HG03520 (cell line): ENCODE measurements around the gene ANKLE2.

Experiments
- ATAC-seq: cut with Tn5 transposase; IDR thresholded peaks from one replicate; pipeline ENCODE4 v1.9.1; 2021; ENCODE audit warnings: mild to moderate bottlenecking, moderate library complexity; ENCODE audit not compliant: unreplicated experiment

Gene ANKLE2

DNA sequence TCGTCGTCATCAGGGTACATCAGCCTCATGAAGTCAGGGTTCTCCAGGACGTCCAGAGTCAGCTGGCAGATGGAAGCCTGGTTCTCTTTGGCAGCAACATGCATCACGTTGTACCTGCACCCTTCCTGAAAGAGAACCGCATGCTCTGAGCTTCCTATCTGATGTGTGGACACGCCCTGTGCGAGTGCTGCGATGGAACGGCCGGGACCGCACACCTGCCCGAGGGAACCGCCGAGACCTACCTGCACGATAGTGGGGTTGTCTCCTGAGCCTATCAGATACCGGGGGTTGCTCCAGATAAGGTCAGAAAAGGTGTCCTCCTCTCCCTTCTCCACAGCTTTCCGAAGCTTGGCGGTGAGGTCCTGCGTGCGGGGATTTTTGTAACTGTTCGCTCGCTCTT lies 13.7 kb downstream of the ANKLE2 start:
- no peak for ATAC-seq

DNA sequence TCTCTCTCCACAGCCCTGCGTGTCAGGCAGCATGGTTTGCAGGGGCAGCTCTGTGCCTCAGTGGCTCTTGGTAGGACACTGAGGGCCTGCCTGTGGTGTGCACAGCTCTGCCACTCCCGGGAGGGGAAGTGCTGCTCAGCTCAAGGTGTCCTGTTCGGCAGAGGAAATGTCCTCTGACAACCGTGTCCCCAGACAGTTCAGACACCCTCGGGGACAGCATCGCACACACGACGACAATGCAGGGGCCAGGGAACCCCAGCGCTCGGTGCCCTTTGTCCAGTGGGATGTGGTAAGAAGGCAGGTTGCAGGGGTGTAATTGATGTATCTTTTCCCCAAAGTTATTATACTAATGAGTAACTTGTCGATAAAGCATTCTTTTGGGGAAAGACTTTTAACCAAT lies 14.2 kb downstream of the ANKLE2 start:
- no peak for ATAC-seq

DNA sequence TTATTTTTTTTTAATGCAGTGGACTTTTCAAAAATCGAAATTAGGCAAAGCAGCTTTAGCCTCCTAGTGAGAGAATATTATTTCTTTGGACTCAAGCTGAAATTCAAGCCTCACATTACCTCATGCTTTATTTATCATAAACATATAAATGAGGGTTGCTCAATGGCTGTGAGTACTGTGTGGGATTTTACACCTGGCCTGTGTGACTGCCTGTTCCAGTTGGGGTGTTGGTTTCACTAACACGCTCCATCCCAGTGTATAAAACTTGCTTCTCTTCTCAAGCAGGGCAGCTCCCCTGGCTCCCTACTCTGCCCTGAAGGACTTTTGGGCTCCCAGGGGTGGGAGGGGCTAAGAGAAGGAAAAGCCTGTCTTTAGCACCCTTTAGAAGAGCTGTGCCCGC lies 15.0 kb downstream of the ANKLE2 start:
- no peak for ATAC-seq

DNA sequence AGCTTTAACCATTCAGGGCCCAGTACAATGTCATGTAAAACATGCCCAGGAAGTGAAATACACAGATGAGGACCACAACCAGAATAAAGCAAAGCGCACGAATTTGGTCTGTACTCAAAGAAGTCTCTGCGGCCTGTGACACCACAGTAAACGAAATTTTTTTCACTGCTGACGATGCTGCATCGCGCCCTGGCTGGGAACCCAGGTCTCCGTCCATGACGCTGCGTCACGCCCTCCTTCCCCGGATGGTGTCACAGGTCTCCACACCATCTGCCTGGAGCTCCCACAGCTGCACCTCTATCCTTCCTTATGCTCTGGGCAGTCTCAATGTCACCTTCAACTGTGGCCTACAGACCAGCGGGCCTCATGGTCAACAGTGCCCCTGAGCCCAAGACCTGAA lies 17.8 kb downstream of the ANKLE2 start:
- no peak for ATAC-seq

DNA sequence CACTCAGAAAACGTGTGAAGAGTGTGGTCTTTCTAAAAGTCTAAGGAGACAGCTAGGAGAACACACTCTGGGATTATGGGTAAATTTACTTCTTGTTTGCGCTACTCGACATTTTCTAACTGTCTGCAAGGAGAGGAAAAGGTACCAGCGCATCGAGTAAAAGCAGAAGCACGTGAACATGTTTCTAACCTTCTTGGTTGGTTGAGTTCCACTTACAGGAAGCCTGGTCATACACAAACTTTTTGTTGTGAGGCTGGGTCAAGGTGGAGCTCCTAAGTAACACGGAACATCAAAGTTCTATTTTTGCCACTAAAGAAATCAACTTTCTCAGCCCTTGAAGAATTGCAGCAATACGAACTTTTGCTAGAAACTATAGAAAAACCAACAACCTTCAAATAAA lies 20.0 kb downstream of the ANKLE2 start:
- no peak for ATAC-seq

DNA sequence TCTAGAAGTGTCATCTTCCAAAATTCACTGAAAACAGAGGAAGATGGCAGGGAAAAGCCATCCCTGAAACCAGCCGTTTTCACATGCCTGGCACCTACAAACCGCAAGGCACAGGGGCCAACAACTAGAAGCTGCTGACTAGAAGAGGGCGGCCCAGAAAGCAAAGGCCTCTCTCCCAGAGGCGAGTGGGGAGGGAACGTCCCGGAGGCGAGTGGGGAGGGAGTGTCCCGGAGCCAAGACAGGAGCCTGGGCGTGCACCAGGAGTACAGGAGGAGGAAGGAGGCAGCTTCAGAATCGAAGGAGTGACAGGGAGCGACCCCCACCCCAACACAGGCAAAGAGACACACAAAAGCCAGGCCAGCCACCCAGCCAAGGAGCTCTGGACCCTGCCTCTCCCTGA lies 21.0 kb downstream of the ANKLE2 start:
- no peak for ATAC-seq

DNA sequence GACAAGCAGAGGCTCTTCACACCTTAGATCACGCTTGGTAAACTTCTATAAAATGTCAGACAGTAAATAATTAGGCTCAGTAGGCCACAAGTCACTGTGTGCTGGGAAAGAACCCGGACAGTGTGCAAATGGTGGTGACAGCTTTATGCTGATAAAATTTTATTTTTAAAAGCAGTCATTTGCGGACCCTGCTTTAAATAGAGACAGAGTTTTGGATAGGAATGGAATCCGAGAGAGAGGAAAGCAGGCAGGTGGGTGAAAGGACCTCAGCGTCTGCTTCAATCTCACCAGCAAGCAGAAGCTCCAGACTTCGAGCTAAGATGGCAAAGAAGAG lies 21.4 kb downstream of the ANKLE2 start:
- ATAC-seq, result no peak

DNA sequence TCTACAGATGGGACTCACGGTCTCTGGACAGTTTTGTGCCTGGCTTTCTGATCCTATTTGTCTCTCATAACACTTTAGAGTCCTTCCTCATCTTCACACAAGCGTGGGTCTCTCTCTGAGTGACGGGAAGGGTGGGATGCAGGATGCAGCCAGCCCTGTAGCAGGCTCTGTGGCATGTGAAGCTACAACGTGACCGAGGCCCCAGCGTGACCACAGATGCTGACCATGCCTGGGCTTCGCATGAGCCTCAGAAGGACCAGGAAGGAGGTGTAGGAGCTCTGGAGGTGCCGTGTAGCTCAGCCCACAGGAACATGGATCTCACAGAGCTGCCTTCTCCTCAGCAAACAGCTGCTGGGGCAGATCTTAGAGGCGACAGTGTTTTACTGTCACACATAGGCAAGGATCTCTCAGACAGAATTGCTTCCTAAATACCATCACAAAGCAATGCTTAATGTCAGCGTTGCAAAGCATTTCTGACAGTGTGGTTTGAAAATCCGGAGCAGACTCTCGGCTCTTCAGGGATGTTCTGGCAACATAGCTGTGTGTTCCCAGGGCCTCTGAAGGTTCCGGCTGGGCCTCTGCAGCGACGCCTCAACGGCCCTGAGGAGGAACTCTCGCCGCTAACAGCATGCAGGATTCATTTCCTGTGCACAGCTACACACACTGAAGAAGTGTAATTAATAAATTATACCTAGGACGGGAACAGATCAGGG lies 21.9 kb downstream of the ANKLE2 start:
- ATAC-seq, result no peak

DNA sequence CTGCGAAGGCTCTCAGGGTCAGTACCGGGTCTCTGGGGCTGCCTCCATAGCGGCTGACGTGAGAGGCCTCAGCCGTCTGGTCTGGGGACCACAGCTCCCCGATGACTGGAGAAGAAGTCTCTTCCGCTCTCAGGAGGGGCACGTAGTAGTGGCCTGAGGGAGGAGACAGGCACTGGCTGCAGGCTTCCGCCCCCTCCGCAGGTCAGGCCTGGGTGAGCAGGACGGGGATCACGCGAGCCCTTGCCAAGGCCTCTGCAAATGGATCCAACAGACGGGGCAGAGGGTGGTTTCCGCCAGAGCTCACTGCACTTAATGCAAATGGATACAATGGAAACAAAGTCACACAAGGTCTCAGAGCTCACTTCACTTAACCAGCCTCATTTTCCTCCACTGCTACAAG lies 24.7 kb downstream of the ANKLE2 start:
- no peak for ATAC-seq

DNA sequence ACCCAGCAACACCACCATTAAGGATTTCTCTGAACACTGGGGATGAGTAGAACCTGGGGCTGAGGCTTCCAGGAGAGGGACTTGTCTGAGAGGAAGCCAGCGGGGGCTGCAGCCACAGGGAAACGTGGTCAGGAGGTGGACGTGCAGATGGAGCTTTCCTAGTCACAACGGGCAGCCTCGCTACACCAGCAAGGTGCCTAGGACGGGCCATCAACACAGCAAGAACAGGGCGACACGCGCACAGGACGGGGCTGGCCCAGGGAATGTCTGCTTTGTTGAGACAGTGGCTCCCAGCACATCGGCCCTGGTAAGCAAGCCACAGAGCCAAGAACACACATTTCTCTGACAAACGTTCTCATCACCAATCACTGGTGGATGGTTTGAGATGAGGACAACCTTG lies 25.3 kb downstream of the ANKLE2 start:
- no peak for ATAC-seq

DNA sequence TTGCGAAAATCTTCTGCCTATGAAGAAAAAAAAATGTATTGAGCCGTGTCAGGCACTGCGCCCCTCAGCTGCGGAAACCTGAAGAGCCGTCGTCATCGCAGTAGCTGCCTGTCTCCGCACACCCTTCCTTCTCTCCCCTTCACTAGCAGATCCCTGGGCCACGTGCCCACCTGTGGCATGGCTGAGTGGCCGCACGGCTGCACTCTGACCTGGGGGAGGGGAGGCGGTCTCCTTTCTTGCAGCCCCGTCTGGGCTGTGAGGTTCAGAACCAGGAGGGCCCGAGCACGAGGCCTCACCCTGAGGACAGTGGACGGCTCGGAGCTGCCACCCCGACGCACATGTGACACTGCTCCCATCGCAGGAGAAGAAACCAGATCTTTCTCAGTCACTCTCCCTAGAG lies 26.1 kb downstream of the ANKLE2 start:
- ATAC-seq, result no peak

DNA sequence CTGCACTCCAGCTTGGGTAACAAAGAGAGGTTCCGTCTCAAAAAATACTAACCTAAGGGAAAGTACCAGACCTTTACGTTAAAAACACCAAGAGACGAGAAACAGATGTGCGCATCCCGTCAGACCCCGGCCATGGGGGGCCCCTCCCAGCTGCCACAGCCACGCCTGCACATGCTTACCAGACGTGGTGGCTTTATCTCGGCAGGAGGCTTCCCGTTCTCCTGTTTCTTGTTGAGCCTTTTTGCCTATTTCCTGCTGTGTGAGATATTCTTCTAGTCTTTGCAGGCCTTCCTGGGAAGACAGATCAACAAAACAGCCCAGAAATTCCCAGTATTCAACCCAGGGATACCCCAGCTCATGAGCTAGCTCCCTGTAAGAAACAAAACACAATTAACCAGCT lies 27.4 kb downstream of the ANKLE2 start:
- ATAC-seq, result no peak

DNA sequence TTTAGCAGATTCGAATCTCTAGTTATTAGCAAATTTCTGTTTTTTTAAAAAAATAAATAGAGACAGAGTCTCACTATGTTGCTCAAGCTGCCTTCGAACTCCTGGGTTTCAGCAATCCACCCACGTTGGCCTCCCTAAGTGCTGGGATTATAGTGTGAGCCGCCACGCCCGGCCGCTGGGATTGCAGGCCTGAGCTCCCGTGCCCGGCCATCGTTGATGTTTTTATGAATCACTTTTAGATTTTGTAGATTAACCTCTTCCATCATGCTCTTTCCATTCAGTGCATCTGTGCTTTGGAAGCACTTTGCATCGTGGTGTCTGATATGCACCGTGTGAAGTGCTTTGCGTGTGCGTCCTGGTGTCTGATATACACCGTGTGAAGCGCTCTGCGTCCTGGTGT lies 30.1 kb downstream of the ANKLE2 start:
- ATAC-seq, result no peak

DNA sequence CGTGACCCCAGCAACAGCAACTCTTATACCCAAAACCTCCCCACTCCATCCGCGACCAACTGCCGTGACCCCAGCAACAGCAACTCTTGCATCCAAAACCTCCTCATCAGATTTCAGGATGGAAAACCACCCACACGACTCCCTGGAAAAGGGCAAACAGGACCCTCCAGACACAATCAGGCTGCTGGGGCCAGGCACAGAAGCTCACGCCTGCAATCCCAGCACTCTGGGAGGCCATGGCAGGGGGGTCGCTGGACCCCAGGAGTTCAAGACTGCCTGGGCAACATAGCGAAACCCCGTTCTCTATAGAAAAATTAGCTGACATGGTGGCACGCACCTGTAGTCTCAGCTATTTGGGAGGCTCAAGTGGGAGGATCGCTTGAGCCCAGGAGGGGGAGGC lies 31.3 kb downstream of the ANKLE2 start:
- no peak for ATAC-seq

DNA sequence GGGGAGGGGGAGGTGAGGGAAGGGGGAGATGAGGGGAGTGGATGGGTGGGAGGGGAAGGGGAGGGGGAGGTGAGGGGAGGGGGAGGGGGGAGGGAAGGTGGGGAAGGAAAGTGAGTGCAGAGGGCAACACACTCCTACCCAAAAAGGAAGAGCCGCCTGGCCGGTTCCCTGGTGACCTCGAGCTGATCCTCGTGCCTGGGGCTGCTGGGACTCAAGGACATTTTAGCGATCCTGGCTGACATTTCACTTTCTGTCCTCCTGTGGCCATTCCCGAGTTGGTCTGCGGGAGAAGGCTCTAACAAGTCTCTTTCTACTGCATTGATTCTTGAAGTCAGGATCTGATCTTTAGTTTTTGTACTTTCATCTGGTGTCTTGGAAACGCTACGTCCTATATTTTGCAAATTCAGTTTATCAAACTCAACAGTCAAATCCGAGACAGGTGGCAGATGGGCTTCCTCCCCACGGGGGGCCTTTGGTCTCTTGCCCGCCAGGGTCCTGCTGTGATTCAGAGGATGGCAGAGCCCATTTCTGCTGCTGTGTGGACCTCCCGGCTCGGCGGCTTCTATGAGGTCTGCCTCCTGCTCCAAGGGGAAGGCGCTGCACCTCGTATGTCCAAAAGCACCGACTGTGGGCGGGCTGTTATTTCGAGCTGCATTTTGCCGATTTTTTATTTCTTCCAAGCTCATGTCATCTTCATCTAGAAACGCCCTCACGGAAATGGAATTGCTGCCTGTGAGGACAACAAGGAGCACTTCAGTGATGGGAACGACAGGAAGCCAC lies 31.9 kb downstream of the ANKLE2 start:
- ATAC-seq, result no peak

DNA sequence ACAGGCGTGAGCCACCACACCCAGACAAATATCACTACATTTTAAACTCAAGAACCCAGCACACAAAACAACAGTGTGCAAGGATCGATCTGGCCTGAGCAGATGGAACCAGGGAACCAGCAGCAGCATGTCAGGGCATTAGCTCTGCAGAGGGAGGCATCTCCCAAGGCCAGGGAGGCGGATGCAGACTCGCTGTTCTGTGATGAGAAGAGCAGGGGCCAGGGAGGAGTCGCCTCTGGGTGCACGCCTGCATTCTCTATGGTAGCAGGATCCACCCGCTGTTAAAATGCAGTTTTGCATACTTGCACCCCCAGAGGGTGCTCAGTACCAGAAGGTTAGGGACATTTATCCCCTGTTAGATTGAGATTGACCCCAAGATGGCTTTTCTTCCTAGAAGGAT lies 33.1 kb downstream of the ANKLE2 start:
- ATAC-seq, result no peak

DNA sequence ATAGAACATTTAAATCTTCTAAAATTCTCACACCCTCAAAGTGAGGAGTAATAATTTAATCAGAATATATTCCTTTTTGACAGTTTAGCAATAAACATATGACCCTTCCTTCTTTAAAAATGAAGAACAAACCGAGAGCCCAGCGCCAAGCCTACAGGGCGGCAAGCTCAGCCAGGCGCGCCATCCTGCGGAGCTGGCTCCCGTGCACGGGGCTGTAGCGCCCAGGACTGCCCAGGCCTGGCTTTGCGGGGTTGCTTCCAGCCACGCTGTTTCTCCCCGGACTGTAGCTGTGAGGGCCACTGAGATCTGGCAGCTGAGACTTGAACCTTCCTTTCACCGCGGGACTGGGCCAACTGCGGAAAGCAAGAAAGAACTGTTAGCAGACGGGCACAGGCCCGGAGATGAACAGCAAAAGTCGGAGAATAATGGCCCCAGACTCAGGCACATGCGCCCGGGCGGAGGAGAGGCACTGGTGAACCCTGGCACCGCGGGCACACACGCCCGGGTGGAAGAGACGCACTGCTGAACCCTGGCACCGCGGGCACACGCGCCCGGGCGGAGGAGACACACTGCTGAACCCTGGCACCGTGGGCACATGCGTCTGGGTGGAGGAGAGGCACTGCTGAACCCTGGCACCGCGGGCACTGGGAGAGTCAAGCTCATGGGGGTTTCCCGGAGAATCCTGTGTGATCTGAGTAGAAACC lies 34.4 kb downstream of the ANKLE2 start:
- no peak for ATAC-seq

DNA sequence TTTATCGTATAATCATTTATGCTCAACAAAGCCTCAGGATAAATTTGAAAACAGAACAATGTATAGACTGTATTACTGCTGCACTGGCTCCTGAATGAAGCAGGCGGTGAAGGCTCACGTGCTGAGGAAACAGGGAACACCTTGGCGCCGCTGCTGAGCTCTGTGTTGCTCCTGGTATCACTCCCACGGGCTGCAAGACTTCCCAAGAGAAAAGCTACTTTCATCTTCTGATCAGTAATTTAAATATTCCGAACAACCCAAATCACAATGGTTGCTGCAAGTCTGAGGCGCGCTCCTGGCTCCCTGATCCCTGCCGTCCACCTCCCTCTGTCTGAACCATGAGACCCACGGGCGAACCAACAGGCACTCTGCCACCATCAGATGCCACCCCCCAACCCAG lies 35.2 kb downstream of the ANKLE2 start:
- ATAC-seq, result no peak

DNA sequence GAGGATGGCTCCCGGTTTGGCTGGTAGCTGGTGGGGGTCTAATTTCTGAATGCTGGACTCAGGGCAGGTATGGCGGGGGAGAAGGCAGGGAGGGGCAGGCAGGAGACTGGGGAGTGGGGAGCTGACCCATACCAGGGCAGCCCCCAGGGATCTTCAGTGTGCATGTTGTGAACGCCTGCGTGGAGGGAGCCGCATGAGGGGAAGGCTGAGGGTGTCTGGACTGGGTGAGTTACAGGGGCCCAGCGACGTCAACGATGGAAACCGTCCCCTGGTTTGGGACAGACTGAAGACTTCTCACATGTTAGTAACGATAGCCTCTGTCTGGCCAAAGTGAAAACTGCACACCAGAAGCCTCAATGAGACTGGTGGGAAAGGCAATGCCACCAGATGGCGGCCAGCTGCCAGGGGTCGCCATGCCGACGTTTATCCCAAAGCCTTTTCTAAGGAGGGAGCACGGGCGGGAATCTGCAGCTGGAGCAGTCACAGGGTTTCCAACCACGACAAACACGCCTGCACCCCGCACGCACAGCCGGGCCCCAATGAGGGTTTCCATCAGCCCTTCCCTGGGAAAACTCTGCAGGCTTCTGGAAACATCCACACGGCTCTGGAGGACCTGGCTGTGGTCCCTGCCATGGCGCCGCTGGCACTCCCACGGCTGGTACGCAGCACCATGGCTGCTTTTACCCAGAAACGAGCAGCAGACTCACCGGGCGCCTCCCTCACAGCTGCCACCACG lies 37.0 kb downstream of the ANKLE2 start:
- ATAC-seq, result no peak

DNA sequence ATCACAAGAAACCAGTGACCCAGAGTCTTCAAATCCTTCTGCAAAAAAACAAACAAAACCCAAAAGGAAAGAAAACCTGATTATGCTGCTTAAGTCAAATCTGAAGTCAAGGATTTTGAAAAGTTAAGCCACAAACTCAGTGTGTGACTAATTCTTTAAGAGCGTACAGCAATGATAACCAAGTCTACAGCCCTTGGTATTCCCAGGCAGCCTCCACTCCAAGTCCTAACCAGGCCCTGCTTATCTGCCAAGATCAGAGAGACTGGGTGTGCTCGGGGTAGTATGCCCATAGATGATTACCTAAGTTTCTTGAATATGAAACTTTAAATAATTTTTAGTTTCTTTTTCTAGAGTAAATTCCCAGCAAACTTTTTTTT lies 37.9 kb downstream of the ANKLE2 start:
- ATAC-seq, result no peak

DNA sequence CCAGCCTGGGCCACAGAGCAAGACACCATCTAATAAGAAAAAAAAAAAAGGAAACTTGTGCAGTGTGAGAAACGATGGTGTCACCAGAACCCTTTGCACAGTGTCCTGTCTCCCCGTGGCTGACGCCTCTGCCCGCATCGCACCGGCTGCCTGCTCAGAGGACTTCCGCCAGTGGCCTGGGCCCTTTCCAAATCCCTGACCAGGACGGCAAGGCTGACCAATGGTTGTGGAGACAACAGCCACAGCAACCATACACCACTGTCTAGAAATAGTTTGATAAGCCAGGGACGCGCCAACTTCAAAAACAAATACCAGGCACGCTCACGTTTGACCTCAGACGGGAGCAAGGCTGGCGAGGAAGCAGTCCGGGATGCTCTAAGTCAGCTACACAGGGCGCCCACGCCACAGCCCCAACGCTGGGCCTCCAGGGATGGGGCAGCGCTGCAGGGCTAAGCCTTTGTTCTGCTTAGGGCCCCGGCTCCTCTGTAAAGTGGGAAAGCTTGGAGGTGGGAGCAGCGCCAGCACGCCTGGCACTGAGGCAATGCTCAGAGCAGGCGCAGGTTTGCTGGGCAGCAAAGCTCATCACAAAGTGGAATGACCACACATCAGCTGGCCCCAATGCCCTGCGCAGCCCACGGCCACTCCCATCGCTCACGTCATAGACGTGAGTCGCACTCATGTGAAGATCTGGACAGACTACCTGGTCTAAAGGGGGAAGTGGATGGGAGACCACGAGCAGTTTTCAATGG lies 38.4 kb downstream of the ANKLE2 start:
- no peak for ATAC-seq
